ENCODE measurements around the gene MYH14.

GRCh38 chr19:50248826-50249225, 45.4 kb downstream of the MYH14 start:
- TF ChIP-seq CTCF (conservative IDR thresholded peaks at IDR 0.05; ENCODE audit: low read length) (no peak), EZH2phosphoT487 (IDR thresholded peaks at IDR 0.05; ENCODE audit: borderline replicate concordance, low read depth, low read length) (no peak)
